Activated naive CD8-positive, alpha-beta T cell treated with anti-CD3 and anti-CD28 coated beads for 36 hours (primary cell): Measurements from ENCODE around the gene TUBA3E. TPM values are rescaled to one million over a fixed set of nuclear protein-coding genes. Genes with fewer than 3 reads are reported as not detected.
"Not testable (repeated sequence)": the region's sequence is repeated elsewhere in the genome, so short reads cannot be mapped to it uniquely, and the experiment has no call there.

Experiments used
- DNase-seq: peaks from one replicate; pipeline ENCODE4 v3.0.0; 2021
- H3K27ac Mint-ChIP-seq: one replicate; pipeline ENCODE4 v1.8.0; 2022; ENCODE audit warnings: mild to moderate bottlenecking, moderate library complexity, mixed read lengths
- H3K27me3 Mint-ChIP-seq: one replicate; pipeline ENCODE4 v1.8.0; 2022; ENCODE audit warnings: mild to moderate bottlenecking, mixed read lengths
- H3K36me3 Mint-ChIP-seq: one replicate; pipeline ENCODE4 v1.8.0; 2021; ENCODE audit warnings: mild to moderate bottlenecking, mixed read lengths
- H3K4me1 Mint-ChIP-seq: one replicate; pipeline ENCODE4 v1.8.0; 2021; ENCODE audit warnings: mixed read lengths
- H3K4me3 Mint-ChIP-seq: one replicate; pipeline ENCODE4 v1.8.0; 2022; ENCODE audit warnings: mild to moderate bottlenecking, moderate library complexity, mixed read lengths
- H3K9me3 Mint-ChIP-seq: one replicate; pipeline ENCODE4 v1.8.0; 2022; ENCODE audit warnings: mixed read lengths
- total RNA-seq, 2 experiments: library from RNA; stranded (reverse); gene quantifications; one replicate each; pipeline ENCODE4 v1.2.3, GENCODE V29; 2021

TUBA3E gene
- total RNA-seq, 2 experiments from 2014 or later, result not detected

DNA sequence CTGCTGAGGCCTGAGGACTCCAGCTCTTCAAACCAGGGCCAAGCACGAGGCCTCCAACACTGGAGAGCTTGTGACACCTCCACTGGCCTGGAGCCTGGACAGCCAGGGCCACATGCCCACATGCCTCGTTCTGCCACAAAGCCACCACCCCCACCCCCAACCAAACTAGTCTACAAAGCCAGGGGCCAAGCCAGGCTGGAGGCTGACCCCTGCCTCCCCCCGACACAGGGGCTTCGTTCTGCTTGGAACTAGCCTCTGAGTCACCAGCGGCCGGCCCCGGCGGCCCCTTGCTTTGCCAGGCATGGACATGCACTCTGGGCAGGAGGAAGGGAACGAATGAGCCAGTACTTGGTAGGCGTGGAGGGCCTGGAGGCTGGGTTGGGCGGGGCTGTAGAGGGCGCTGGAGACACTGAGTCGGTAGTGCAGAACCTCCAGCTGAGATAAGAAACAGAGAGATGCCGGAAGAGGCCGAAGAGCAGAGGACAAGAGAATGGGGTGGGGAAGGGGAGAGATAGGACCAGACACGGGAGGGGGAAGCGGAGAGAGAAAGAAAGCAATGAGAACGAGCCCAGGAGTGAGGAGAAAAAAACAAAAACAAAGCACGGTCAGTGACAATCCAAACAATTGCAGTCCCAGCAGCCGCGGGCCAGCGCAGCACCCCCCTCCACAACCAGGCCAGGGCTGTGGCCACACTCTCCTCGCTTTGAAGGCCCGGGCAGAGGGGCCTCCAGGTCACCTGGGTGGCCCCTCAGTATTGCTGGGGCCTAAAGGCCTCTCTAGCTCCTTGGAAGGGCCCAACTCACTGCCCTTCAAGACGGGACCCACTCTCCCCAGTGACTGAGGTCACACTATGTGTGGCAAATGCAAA lies 37.2 kb downstream of the TUBA3E start:
- not testable (repeated sequence) for H3K4me3 Mint-ChIP-seq, DNase-seq, H3K36me3 Mint-ChIP-seq, H3K9me3 Mint-ChIP-seq, H3K27ac Mint-ChIP-seq, H3K27me3 Mint-ChIP-seq, H3K4me1 Mint-ChIP-seq

DNA sequence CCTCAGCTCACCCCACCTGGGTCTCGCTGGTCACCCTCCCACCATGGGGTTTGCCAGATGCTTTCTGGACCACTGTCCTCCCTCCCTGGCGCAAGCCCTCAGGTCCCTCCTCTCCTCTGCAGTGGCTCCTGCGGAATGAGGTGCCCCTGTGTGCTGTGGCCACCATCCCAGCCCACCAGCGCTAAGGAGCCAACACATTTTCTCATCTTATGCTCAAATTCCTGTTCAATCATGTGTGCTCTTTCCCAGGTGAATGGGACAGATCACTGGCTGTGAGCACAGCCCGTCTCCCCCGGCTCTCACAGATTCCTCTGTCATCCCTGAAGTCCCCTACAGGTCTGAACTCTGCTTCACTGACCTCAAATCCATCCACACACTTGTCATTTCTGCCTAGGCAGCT lies 38.1 kb downstream of the TUBA3E start:
- DNase-seq, result no peak
- Mint-ChIP-seq H3K4me3 (no peak overlapping the region), H3K27me3 (no peaks in the 10 kb centered on the region), H3K36me3 (peaks cover 7% of the 10 kb centered on the region), H3K4me1 (peaks cover 6% of the 10 kb centered on the region), H3K9me3 (no peaks in the 10 kb centered on the region), H3K27ac (no peak overlapping the region)

GRCh38 chr2:130159376-130159775 lies 38.9 kb downstream of the TUBA3E start:
- H3K27ac Mint-ChIP-seq, DNase-seq, H3K4me1 Mint-ChIP-seq, H3K9me3 Mint-ChIP-seq, H3K36me3 Mint-ChIP-seq, H3K4me3 Mint-ChIP-seq, H3K27me3 Mint-ChIP-seq: not testable (repeated sequence)

- Mint-ChIP-seq H3K36me3 (no peaks in the 10 kb centered on the region), H3K27ac (peak overlapping the region; percentile 71), H3K4me3 (no peak overlapping the region), H3K27me3 (no peaks in the 10 kb centered on the region), H3K9me3 (no peaks in the 10 kb centered on the region), H3K4me1 (peaks cover 6% of the 10 kb centered on the region)
- DNase-seq, result no peak
Observed at GRCh38 chr2:130158631-130159030, 39.6 kb downstream of the TUBA3E start.

DNA sequence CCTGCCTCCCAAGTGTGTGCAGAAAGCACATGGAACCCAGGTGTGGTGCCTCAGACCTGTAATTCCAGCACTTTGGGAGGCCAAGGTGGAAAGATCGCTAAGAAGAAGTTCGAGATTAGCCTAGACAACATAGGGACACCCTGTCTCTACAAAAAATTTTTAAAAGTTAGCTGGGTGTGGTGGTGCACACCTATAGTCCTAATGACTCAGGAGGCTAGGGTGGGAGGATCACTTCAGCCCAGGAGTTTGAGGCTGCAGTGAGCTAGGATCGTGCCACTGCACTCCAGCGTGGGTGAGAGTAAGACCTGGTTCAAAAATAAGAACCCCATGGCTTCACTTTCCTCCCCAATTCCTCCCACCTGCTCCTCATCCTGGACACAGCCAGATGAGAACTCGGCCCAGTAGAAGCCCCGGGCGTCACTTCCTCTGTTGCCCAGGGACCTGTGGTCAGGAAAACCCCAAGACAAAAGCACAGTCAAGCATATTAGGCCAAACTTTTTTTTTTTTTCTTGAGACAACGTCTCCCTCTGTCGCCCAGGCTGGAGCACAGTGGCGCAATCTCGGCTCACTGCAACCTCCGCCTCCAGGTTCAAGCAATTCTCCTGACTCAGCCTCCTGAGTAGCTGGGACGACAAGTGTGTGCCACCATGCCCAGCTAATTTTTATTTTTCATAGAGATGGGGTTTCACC lies 40.3 kb downstream of the TUBA3E start:
- not testable (repeated sequence) for DNase-seq, H3K9me3 Mint-ChIP-seq, H3K4me1 Mint-ChIP-seq, H3K36me3 Mint-ChIP-seq, H3K4me3 Mint-ChIP-seq, H3K27me3 Mint-ChIP-seq
- peak overlapping the region; percentile 71 for H3K27ac Mint-ChIP-seq

GRCh38 chr2:130157354-130157753 lies 40.9 kb downstream of the TUBA3E start:
- not testable (repeated sequence) for DNase-seq, H3K9me3 Mint-ChIP-seq, H3K27me3 Mint-ChIP-seq, H3K36me3 Mint-ChIP-seq, H3K4me3 Mint-ChIP-seq, H3K27ac Mint-ChIP-seq, H3K4me1 Mint-ChIP-seq

GRCh38 chr2:130156624-130157004 lies 41.6 kb downstream of the TUBA3E start:
- Mint-ChIP-seq H3K27ac (no peak overlapping the region), H3K4me1 (peaks cover 6% of the 10 kb centered on the region), H3K36me3 (no peaks in the 10 kb centered on the region)

GRCh38 chr2:130155956-130156623 lies 42.1 kb downstream of the TUBA3E start:
- not testable (repeated sequence) for H3K36me3 Mint-ChIP-seq, DNase-seq, H3K4me1 Mint-ChIP-seq, H3K27me3 Mint-ChIP-seq, H3K9me3 Mint-ChIP-seq, H3K27ac Mint-ChIP-seq, H3K4me3 Mint-ChIP-seq

More at GRCh38 chr2:130156624-130157004, 41.6 kb downstream of the TUBA3E start:
- H3K27me3 Mint-ChIP-seq, result no peaks in the 10 kb centered on the region
- no peak overlapping the region for H3K4me3 Mint-ChIP-seq
- DNase-seq, result no peak
- H3K9me3 Mint-ChIP-seq, result no peaks in the 10 kb centered on the region

- Mint-ChIP-seq H3K4me3 (no peak overlapping the region), H3K27ac (no peak overlapping the region), H3K4me1 (peaks cover 6% of the 10 kb centered on the region), H3K9me3 (no peaks in the 10 kb centered on the region), H3K36me3 (no peaks in the 10 kb centered on the region), H3K27me3 (no peaks in the 10 kb centered on the region)
- DNase-seq, result no peak
Observed at GRCh38 chr2:130154773-130155765, 43.2 kb downstream of the TUBA3E start.

GRCh38 chr2:130154423-130154770 lies 43.8 kb downstream of the TUBA3E start:
- not testable (repeated sequence) for H3K27ac Mint-ChIP-seq, H3K27me3 Mint-ChIP-seq, H3K4me1 Mint-ChIP-seq, H3K4me3 Mint-ChIP-seq, H3K9me3 Mint-ChIP-seq, DNase-seq, H3K36me3 Mint-ChIP-seq

GRCh38 chr2:130153721-130154422 lies 44.4 kb downstream of the TUBA3E start:
- H3K27ac Mint-ChIP-seq, result not testable (repeated sequence)

GRCh38 chr2:130152816-130153595 lies 45.2 kb downstream of the TUBA3E start:
- no peak for DNase-seq
- H3K4me3 Mint-ChIP-seq, result no peak overlapping the region
- no peak overlapping the region for H3K27ac Mint-ChIP-seq
- H3K4me1 Mint-ChIP-seq, result peaks cover under 1% of the 10 kb centered on the region
- H3K9me3 Mint-ChIP-seq, result no peaks in the 10 kb centered on the region
- no peaks in the 10 kb centered on the region for H3K27me3 Mint-ChIP-seq
- H3K36me3 Mint-ChIP-seq, result no peaks in the 10 kb centered on the region

More at GRCh38 chr2:130153721-130154422, 44.4 kb downstream of the TUBA3E start:
- H3K27me3 Mint-ChIP-seq, H3K4me1 Mint-ChIP-seq, DNase-seq, H3K4me3 Mint-ChIP-seq, H3K9me3 Mint-ChIP-seq, H3K36me3 Mint-ChIP-seq: not testable (repeated sequence)

DNA sequence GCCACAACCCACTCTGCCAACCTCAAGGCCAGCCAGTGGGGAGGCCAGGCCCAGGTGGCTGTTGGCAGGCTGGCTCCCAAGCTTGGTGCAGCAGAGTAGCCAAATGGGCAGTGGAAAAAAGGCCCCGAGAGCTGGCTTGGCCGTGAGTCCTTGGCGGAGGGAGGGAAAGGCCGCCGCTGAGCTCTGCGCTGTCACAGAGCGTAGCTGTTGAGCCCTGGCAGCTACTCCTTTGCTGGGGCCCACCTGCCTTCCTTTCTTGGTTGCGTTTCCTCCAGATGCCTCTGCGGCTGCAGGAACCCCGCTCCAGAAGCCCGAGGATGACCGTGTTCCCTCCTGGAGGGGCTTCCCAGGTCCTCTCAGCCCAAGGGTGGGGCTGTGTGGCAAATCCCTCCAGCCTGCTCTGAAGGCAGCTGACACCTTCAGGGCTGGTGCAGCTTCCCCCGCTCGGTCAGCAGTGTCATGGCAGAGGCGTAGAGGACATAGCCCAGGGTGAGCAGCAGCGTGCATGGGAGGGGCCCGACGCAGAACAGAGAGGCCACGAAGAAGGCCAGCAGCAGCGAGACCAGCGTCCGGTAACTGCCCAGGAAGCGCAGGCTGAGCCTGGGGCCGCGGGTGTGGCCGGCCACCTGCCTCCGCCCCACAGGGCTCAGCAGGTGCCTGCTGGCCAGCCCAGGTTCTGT lies 46.0 kb downstream of the TUBA3E start:
- H3K4me3 Mint-ChIP-seq, H3K4me1 Mint-ChIP-seq, H3K27ac Mint-ChIP-seq, H3K27me3 Mint-ChIP-seq, H3K36me3 Mint-ChIP-seq, H3K9me3 Mint-ChIP-seq, DNase-seq: not testable (repeated sequence)
